22Rv1 (cell line): Measurements from ENCODE around the gene SNRPA1.
"Not testable (repeated sequence)": the region's sequence is repeated elsewhere in the genome, so short reads cannot be mapped to it uniquely, and the experiment has no call there.

Experiments
- ZFX ChIP-seq: fragments of 450-650 bp; IDR thresholded peaks from 2 replicates; pipeline ENCODE4 v1.6.1; 2017; ENCODE audit warnings: antibody characterized with exemption, borderline replicate concordance
- TF ChIP-seq, protein P1 (sequence below): fragments of 450-650 bp; IDR thresholded peaks from 2 replicates; pipeline ENCODE4 v1.5.1; 2017; ENCODE audit warnings: mild to moderate bottlenecking

- TF ChIP-seq, protein P1, sequence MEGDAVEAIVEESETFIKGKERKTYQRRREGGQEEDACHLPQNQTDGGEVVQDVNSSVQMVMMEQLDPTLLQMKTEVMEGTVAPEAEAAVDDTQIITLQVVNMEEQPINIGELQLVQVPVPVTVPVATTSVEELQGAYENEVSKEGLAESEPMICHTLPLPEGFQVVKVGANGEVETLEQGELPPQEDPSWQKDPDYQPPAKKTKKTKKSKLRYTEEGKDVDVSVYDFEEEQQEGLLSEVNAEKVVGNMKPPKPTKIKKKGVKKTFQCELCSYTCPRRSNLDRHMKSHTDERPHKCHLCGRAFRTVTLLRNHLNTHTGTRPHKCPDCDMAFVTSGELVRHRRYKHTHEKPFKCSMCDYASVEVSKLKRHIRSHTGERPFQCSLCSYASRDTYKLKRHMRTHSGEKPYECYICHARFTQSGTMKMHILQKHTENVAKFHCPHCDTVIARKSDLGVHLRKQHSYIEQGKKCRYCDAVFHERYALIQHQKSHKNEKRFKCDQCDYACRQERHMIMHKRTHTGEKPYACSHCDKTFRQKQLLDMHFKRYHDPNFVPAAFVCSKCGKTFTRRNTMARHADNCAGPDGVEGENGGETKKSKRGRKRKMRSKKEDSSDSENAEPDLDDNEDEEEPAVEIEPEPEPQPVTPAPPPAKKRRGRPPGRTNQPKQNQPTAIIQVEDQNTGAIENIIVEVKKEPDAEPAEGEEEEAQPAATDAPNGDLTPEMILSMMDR: not testable (repeated sequence)
- TF ChIP-seq ZFX: not testable (repeated sequence)
These were observed 7.7 kb downstream of the SNRPA1 start for GRCh38 chr15:101287342-101287741.
